ENCODE data around the gene USP2. TPM values are rescaled to one million over a fixed set of nuclear protein-coding genes. Genes with fewer than 3 reads are reported as not detected.

Gene USP2
- total RNA-seq, 2 donors from 2014 or later = 7.9 to 11.6 TPM

DNA sequence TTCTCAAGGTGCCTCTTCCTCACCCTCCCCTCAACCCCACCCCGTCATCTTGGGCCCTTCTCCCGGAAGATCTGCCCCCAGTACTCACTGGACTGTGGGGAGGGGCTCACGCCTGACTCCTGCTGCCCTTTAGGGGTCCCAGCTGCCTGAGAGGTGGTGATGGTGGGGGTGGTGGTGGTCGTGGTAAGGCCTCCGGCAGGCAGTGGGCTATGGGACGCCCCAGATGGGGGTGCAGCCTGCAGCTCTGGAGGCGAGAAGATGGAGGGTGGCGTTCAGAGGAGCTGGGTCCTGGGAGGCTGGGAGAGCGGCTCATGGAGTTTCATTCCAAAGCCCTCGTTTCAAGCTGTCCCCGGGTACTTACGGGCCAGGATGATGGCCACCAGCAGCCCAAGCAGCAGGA lies 35.8 kb downstream of the USP2 start:
- no peak overlapping the region for H3K9ac ChIP-seq (ENCODE audit: low read depth in 2 of 2, low read length in 2 of 2)
- DNase-seq = no peak
- H3K4me1 ChIP-seq = peaks cover 5% of the 10 kb centered on the region
- H3K9me3 ChIP-seq = no peaks in the 10 kb centered on the region
- TF ChIP-seq CTCF (IDR thresholded peaks at IDR 0.05) = no peak
- no peak overlapping the region for H3K4me3 ChIP-seq
- intact Hi-C loops (cut with DNase I) = no loop called here
- no peaks in the 10 kb centered on the region for H3K36me3 ChIP-seq
- H3K27me3 ChIP-seq = peaks cover 6% of the 10 kb centered on the region
- H3K27ac ChIP-seq = no peak overlapping the region

GRCh38 chr11:119344291-119345010 lies 37.0 kb downstream of the USP2 start:
- no peaks in the 10 kb centered on the region for H3K36me3 ChIP-seq
- H3K9ac ChIP-seq (ENCODE audit: low read depth in 2 of 2, low read length in 2 of 2) = no peak overlapping the region
- DNase-seq = no peak
- H3K4me3 ChIP-seq = no peak overlapping the region
- H3K27ac ChIP-seq = no peak overlapping the region
- intact Hi-C loops (cut with DNase I) = no loop called here
- no peak for TF ChIP-seq CTCF (IDR thresholded peaks at IDR 0.05)
- H3K27me3 ChIP-seq = peaks cover 18% of the 10 kb centered on the region
- no peaks in the 10 kb centered on the region for H3K9me3 ChIP-seq
- peaks cover 16% of the 10 kb centered on the region for H3K4me1 ChIP-seq

DNA sequence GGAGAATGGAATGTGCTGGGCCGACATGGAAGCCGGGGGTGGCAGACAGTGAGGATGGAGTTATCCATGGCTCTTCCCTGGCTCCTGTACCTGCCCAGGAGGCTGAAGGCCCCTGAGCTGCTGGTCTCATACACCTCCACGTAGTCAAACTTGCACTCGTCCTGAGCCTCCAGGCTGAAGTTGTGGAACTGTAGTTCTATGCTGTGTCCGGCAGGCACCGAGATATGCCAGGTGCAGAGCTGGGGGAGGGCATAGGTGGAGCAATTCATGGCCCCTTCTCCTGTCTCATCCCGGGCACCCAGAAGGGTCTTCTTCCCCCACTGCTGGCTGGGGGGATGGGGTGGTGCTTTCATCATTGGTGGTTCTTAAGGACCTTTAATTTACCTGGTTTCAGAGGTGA lies 37.8 kb downstream of the USP2 start:
- Histone ChIP-seq H3K9ac (ENCODE audit: low read depth in 2 of 2, low read length in 2 of 2) (no peak overlapping the region), H3K9me3 (no peaks in the 10 kb centered on the region), H3K27ac (no peak overlapping the region), H3K36me3 (no peaks in the 10 kb centered on the region), H3K27me3 (peaks cover 18% of the 10 kb centered on the region), H3K4me3 (no peak overlapping the region), H3K4me1 (peaks cover 17% of the 10 kb centered on the region)
- intact Hi-C loops (cut with DNase I) = no loop called here
- DNase-seq = no peak
- TF ChIP-seq CTCF (IDR thresholded peaks at IDR 0.05) = no peak

DNA sequence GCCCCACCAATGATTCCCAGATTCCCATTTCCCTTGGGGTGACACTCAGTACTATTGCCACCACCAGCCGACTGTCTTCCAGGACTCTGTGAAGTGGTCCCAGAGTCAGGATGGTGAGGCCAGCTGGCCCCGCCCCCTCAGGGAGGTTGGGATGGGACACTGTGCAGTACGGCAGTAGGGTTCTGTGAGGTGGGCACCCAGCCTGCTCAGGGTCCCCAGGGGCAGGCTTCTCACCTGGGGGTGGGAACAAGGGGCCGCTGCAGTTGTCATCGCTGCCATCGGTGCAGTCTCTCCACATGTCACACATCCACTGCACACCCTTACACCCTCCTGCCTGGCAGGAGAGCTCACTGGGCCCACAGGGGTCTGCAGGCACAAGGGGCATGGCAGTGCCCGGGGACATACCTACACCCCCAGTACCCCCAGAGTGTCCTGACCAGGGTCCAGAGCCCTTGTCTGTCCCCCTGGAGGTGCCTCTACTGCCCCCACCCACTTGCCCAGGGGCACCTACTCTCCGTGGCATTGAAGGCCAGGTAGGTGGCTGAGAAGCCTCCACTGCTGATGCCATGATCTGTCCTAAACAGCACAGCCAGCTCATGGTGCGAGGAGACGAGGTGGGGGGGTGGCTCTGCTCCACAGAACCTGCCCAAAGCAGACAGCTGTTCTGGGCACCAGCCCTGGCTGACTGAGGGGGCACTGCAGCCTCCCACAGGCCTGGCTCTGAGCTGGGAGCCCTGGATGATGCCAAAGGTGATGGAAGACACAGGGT lies 38.9 kb downstream of the USP2 start:
- Histone ChIP-seq H3K9ac (ENCODE audit: low read depth in 2 of 2, low read length in 2 of 2) (no peak overlapping the region), H3K27ac (no peak overlapping the region), H3K27me3 (peaks cover 18% of the 10 kb centered on the region), H3K36me3 (no peaks in the 10 kb centered on the region), H3K4me1 (peaks cover 17% of the 10 kb centered on the region), H3K9me3 (no peaks in the 10 kb centered on the region), H3K4me3 (no peak overlapping the region)
- DNase-seq = no peak
- intact Hi-C loops (cut with DNase I) = no loop called here
- no peak for TF ChIP-seq CTCF (IDR thresholded peaks at IDR 0.05)

GRCh38 chr11:119342023-119342300 lies 39.5 kb downstream of the USP2 start:
- Histone ChIP-seq H3K9ac (ENCODE audit: low read depth in 2 of 2, low read length in 2 of 2) (no peak overlapping the region), H3K9me3 (no peaks in the 10 kb centered on the region), H3K27ac (no peak overlapping the region), H3K36me3 (no peaks in the 10 kb centered on the region), H3K27me3 (peaks cover 18% of the 10 kb centered on the region), H3K4me3 (no peak overlapping the region), H3K4me1 (peaks cover 17% of the 10 kb centered on the region)
- intact Hi-C loops (cut with DNase I) = no loop called here
- TF ChIP-seq CTCF (IDR thresholded peaks at IDR 0.05) = no peak
- DNase-seq = no peak
